Measurements from ENCODE around the gene ORC4.

- no peak for TF ChIP-seq CTCF (IDR thresholded peaks at IDR 0.05; ENCODE audit: poor library complexity)
- TF ChIP-seq EZH2 (IDR thresholded peaks at IDR 0.05; ENCODE audit: borderline replicate concordance) = no peak
Observed at GRCh38 chr2:147999126-147999525, 21.4 kb downstream of the ORC4 start.
